OCI-LY3 (cell line): Measurements from ENCODE around the gene SLC8A1.

Experiments
- CTCF ChIP-seq: fragments of 200-600, 300-600 bp; sonication (generic); IDR thresholded peaks from 2 replicates; pipeline ENCODE4 v1.5.1; 2014; ENCODE audit warnings: antibody characterized with exemption, low read length, low read depth
- EZH2phosphoT487 ChIP-seq: fragments of 200-600 bp; shearing (Covaris generic); IDR thresholded peaks from 2 replicates; pipeline ENCODE4 v1.6.1; 2018; ENCODE audit warnings: antibody characterized with exemption, mixed run types, low read depth

GRCh38 chr2:40181855-40182254 is 270.0 kb downstream of the SLC8A1 start:
- TF ChIP-seq CTCF (no peak), EZH2phosphoT487 (no peak)
